Retinal pigment epithelial cell (primary cell): ENCODE data around the gene TXNRD2.
A peak's percentile ranks its signal among the peaks of the same experiment; 100 is the strongest.
"Not testable (repeated sequence)": the region's sequence is repeated elsewhere in the genome, so short reads cannot be mapped to it uniquely, and the experiment has no call there.

ENCODE experiments used
- DNase-seq: peaks from one replicate; pipeline ENCODE4 v3.0.0-alpha.2; 2010; ENCODE audit warnings: low read depth
- H3K4me3 ChIP-seq: 2 replicates; pipeline ENCODE4 v1.5.1; 2011; ENCODE audit warnings: mild to moderate bottlenecking, low read length, control low read depth, moderate library complexity
- CTCF ChIP-seq: conservative IDR thresholded peaks from 2 replicates; pipeline ENCODE4 v1.5.1; 2011; ENCODE audit warnings: low read depth, low read length, control low read depth, inconsistent platforms

Gene TXNRD2

GRCh38 chr22:19913337-19913936, 28.2 kb downstream of the TXNRD2 start:
- no peak for DNase-seq
- H3K4me3 ChIP-seq = no peak overlapping the region
- no peak for TF ChIP-seq CTCF

- no peak for DNase-seq
- H3K4me3 ChIP-seq = no peak overlapping the region
- peak; percentile 6 for TF ChIP-seq CTCF
These were observed 29.2 kb downstream of the TXNRD2 start for GRCh38 chr22:19912271-19912999.

GRCh38 chr22:19911540-19912270, 29.9 kb downstream of the TXNRD2 start:
- no peak for DNase-seq
- TF ChIP-seq CTCF = no peak
- no peak overlapping the region for H3K4me3 ChIP-seq

- no peak overlapping the region for H3K4me3 ChIP-seq
- TF ChIP-seq CTCF = no peak
- no peak for DNase-seq
These were observed 31.4 kb downstream of the TXNRD2 start for GRCh38 chr22:19910180-19910744.

GRCh38 chr22:19909350-19910179, 32.1 kb downstream of the TXNRD2 start:
- peak; percentile 94 for TF ChIP-seq CTCF
- peak; percentile 9 for DNase-seq
- no peak overlapping the region for H3K4me3 ChIP-seq

- not testable (repeated sequence) for H3K4me3 ChIP-seq, DNase-seq
These were observed 33.7 kb downstream of the TXNRD2 start for GRCh38 chr22:19907902-19908301.

- H3K4me3 ChIP-seq, DNase-seq: not testable (repeated sequence)
These were observed 34.8 kb downstream of the TXNRD2 start for GRCh38 chr22:19906864-19907263.
